ENCODE measurements around the gene PDC. TPM values are rescaled to one million over a fixed set of nuclear protein-coding genes. Genes with fewer than 3 reads are reported as not detected.

Gene PDC
- total RNA-seq, 4 donors from 2014 or later = not detected

DNA sequence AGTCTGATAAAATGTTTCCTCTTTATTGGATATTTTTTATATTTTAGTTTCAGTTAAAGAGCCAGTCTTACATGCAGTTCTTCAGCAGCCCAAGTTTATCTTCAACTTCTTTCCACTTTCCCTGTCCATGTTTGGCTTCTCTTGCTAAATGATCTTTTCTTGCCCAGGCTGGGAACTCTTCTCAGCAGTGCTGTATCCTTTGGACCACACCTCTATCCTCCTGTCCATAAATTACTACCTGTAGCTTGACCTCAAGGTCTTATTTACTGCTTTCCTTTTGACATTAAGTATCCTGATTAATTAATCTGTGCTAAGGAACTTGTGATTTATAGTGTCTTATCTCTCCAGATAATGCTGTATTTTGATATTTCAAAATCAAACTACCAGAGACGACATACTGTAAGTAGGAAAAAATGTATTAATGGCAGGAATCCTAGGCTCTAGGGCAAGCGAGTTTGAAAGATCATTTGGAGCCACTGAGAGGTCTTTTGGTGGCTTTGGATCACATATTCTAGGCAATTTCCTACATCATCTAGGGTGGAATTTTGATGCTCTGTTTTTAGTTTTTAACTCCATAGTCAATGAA lies 20.5 kb upstream of the PDC start:
- TF ChIP-seq, protein P1, sequence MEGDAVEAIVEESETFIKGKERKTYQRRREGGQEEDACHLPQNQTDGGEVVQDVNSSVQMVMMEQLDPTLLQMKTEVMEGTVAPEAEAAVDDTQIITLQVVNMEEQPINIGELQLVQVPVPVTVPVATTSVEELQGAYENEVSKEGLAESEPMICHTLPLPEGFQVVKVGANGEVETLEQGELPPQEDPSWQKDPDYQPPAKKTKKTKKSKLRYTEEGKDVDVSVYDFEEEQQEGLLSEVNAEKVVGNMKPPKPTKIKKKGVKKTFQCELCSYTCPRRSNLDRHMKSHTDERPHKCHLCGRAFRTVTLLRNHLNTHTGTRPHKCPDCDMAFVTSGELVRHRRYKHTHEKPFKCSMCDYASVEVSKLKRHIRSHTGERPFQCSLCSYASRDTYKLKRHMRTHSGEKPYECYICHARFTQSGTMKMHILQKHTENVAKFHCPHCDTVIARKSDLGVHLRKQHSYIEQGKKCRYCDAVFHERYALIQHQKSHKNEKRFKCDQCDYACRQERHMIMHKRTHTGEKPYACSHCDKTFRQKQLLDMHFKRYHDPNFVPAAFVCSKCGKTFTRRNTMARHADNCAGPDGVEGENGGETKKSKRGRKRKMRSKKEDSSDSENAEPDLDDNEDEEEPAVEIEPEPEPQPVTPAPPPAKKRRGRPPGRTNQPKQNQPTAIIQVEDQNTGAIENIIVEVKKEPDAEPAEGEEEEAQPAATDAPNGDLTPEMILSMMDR (IDR thresholded peaks at IDR 0.05) = no peak
- no peak for TF ChIP-seq POLR2A (IDR thresholded peaks at IDR 0.05)
- DNase-seq (ENCODE audit: low spot score in 2 of 2) = no peak
- intact Hi-C loops (cut with DNase I; ENCODE audit: low total_unique reads) = no loop called here
- 57 to 79% methylated on average over 2 of the region's 2 CpGs for WGBS, 2 donors
- no peak overlapping the region for H3K4me3 ChIP-seq (ENCODE audit: low read depth, poor library complexity, severe bottlenecking)

DNA sequence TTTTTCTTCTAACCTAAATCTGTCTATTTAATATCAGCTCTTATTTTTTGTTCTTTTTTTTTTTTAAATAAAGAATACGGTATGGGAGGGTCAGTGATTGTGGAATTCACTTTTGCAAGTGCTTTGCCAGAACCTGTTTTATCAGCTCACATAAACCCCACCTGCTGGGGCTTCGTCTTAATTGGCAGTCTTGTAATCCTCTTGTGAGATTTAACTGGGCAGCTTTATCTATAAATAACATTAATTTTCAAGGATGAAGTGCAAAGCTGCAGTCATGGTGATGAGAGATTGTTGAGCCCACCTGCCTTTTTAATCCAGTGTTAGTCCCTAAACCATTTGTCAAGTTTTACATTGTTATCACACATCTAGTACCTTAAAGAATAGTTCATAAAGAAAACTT lies 18.2 kb upstream of the PDC start:
- TF ChIP-seq POLR2A (IDR thresholded peaks at IDR 0.05) = no peak
- TF ChIP-seq, protein P1 (IDR thresholded peaks at IDR 0.05) = no peak
- WGBS, 2 donors = 42 to 45% methylated on average over 2 of the region's 2 CpGs
- intact Hi-C loops (cut with DNase I; ENCODE audit: low total_unique reads) = no loop called here
- no peak for DNase-seq (ENCODE audit: low spot score in 2 of 2)
- H3K4me3 ChIP-seq (ENCODE audit: low read depth, poor library complexity, severe bottlenecking) = no peak overlapping the region

DNA sequence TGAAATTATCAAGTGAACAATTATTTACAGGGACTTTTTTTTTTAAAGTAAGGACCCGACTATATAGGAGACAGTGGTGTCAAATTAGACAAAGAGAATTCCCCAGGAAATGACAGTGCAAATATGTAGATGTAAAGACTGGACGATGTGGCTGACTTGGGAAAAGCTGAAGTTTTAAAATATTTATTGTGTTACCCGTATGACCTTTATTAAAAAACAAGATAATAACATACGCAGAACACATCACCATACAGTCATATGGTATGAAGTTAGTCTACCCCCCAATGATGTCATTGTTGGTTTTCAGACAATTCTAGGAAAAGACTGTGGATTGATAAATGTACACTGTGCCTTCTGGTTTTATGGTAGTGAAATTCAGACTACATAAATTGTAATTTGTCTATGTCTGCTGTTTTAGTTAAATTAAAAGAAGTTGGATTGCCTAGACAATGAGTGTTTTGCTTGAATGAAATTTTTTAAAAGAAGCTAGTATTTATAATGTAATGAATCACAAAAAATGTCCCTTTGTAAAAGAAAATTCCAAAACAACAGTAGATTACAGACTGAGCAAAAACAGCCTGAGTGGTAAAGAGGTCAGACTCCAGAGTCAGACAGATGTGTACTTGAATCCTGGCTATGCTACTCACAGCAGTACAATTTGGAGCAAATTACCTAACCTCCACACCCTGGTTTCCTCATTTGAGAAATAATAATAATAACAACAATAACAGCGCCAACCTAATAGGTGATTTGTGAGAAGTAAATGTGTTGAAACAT lies 15.5 kb upstream of the PDC start:
- DNase-seq (ENCODE audit: low spot score in 2 of 2) = no peak
- H3K4me3 ChIP-seq (ENCODE audit: low read depth, poor library complexity, severe bottlenecking) = no peak overlapping the region
- TF ChIP-seq, protein P1 (IDR thresholded peaks at IDR 0.05) = no peak
- no peak for TF ChIP-seq POLR2A (IDR thresholded peaks at IDR 0.05)
- intact Hi-C loops (cut with DNase I; ENCODE audit: low total_unique reads) = no loop called here
- WGBS, 2 donors = 82 to 84% methylated on average over 5 of the region's 5 CpGs

DNA sequence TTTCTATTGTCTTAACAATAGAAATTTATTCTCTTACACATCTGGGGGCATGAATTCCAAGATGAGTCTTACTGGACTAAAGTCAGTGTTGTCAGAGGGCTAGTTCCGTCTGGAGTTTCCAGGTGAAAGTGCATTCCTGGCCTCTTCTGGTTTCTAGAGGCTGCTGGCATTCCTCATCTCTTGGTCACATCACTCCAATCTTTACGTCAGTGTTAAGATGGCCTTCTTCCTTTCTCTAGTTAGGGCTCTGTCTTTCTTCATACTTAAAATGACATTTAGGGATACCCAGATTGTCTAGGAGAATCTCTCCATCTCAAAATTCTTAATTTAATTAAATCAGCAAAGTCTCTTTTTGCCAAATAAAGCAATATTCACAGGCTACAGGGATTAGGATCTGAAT lies 13.3 kb upstream of the PDC start:
- no peak for DNase-seq (ENCODE audit: low spot score in 2 of 2)
- intact Hi-C loops (cut with DNase I; ENCODE audit: low total_unique reads) = no loop called here
- TF ChIP-seq, protein P1 (IDR thresholded peaks at IDR 0.05) = no peak
- TF ChIP-seq POLR2A (IDR thresholded peaks at IDR 0.05) = no peak
- WGBS, 2 donors = 83 to 85% methylated on average over 2 of the region's 2 CpGs
- H3K4me3 ChIP-seq (ENCODE audit: low read depth, poor library complexity, severe bottlenecking) = no peak overlapping the region

DNA sequence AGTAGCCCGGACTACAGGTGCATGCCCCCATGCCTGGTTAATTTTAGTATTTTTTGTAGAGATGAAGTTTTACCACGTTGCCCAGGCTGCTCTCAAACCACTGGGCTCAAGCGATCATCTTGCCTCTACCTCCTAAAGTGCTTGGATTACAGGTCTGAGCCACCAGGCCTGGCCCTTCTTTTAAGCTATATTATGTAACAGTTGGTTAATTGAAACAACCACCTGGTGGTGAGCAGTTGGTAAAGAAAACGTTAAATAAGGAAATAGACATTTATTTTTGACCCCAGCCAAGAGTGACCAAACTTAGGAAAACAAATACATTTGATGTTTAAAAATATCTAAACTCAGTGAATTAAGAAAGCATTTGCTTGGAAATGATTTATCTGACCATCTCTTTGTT lies 12.1 kb upstream of the PDC start:
- DNase-seq (ENCODE audit: low spot score in 2 of 2) = no peak
- no peak overlapping the region for H3K4me3 ChIP-seq (ENCODE audit: low read depth, poor library complexity, severe bottlenecking)
- TF ChIP-seq, protein P1 (IDR thresholded peaks at IDR 0.05) = no peak
- no peak for TF ChIP-seq POLR2A (IDR thresholded peaks at IDR 0.05)
- intact Hi-C loops (cut with DNase I; ENCODE audit: low total_unique reads) = no loop called here
- 82 to 89% methylated on average over 4 of the region's 4 CpGs for WGBS, 2 donors
